HTR-8/SVneo (cell line): ENCODE data around the gene C3.
A peak's percentile ranks its signal among the peaks of the same experiment; 100 is the strongest.
"Not testable (repeated sequence)": the region's sequence is repeated elsewhere in the genome, so short reads cannot be mapped to it uniquely, and the experiment has no call there.

Source experiments
- DNase-seq: peaks from one replicate; pipeline ENCODE4 v3.0.0; 2011; ENCODE audit warnings: low spot score, mixed read lengths; ENCODE audit not compliant: insufficient read length
- FAIRE-seq: peaks from 2 replicates; lab custom pipeline; 2011; peaks lifted over from hg19 to GRCh38; lab: Jason Lieb, UNC

Gene C3

GRCh38 chr19:6633456-6633813, 87.0 kb downstream of the C3 start:
- not testable (repeated sequence) for FAIRE-seq, DNase-seq

GRCh38 chr19:6632747-6633455, 87.5 kb downstream of the C3 start:
- FAIRE-seq: peak; percentile 57

GRCh38 chr19:6632002-6632621, 88.3 kb downstream of the C3 start:
- FAIRE-seq (no peak), DNase-seq (peak; percentile 62)

More at GRCh38 chr19:6632747-6633455, 87.5 kb downstream of the C3 start:
- not testable (repeated sequence) for DNase-seq
